Mesendoderm (in vitro differentiated cells): ENCODE results near the gene ADAM19.

Experiments
- DNase-seq: peaks from one replicate; pipeline ENCODE4 v3.0.0; 2013
- H2AK5ac ChIP-seq: 2 replicates; pipeline ENCODE4 v1.6.1; 2013; ENCODE audit warnings: low read length, inconsistent platforms
- H2BK120ac ChIP-seq: 2 replicates; pipeline ENCODE4 v1.6.1; 2013; ENCODE audit warnings: low read depth, mild to moderate bottlenecking, low read length, moderate library complexity, mixed read lengths
- H2BK15ac ChIP-seq: replicated peaks from 2 replicates; pipeline ENCODE4 v1.6.1; 2013; ENCODE audit warnings: low read depth, mild to moderate bottlenecking, moderate library complexity
- H2BK5ac ChIP-seq: 2 replicates; pipeline ENCODE4 v1.6.1; 2013; ENCODE audit warnings: low read length, inconsistent platforms
- H3K18ac ChIP-seq: 2 replicates; pipeline ENCODE4 v1.6.1; 2013; ENCODE audit warnings: mild to moderate bottlenecking, low read length, mixed read lengths
- H3K23ac ChIP-seq: one replicate; pipeline ENCODE4 v1.6.1; 2013; ENCODE audit warnings: low read length
- H3K27ac ChIP-seq: 2 replicates; pipeline ENCODE4 v1.5.1; 2013; ENCODE audit warnings: low read depth, mild to moderate bottlenecking, inconsistent platforms, low read length, moderate library complexity
- H3K27me3 ChIP-seq: 2 replicates; pipeline ENCODE4 v1.6.1; 2013; ENCODE audit warnings: low read length, control low read depth, mild to moderate bottlenecking, inconsistent platforms; ENCODE audit not compliant: insufficient read depth, poor library complexity
- H3K36me3 ChIP-seq: 2 replicates; pipeline ENCODE4 v1.6.1; 2013; ENCODE audit warnings: low read length, inconsistent platforms; ENCODE audit not compliant: control insufficient read depth, insufficient read depth
- H3K4ac ChIP-seq: one replicate; pipeline ENCODE4 v1.6.1; 2013; ENCODE audit warnings: low read depth, mild to moderate bottlenecking, low read length, moderate library complexity
- H3K4me1 ChIP-seq: 2 replicates; pipeline ENCODE4 v1.6.1; 2013; ENCODE audit warnings: low read depth, low read length, inconsistent platforms; ENCODE audit not compliant: control insufficient read depth
- H3K4me2 ChIP-seq: 2 replicates; pipeline ENCODE4 v1.6.1; 2013; ENCODE audit warnings: low read length
- H3K4me3 ChIP-seq: 2 replicates; pipeline ENCODE4 v1.5.1; 2013; ENCODE audit warnings: mild to moderate bottlenecking, low read length
- H3K56ac ChIP-seq: one replicate; pipeline ENCODE4 v1.6.1; 2013; ENCODE audit warnings: low read length
- H3K79me1 ChIP-seq: 2 replicates; pipeline ENCODE4 v1.6.1; 2013; ENCODE audit warnings: low read length, inconsistent platforms
- H3K79me2 ChIP-seq: 2 replicates; pipeline ENCODE4 v1.6.1; 2013; ENCODE audit warnings: mild to moderate bottlenecking, low read length; ENCODE audit not compliant: control insufficient read depth, insufficient read depth
- H3K9ac ChIP-seq: 2 replicates; pipeline ENCODE4 v1.6.1; 2013; ENCODE audit warnings: low read length, inconsistent platforms
- H4K5ac ChIP-seq: one replicate; pipeline ENCODE4 v1.6.1; 2013; ENCODE audit warnings: low read length
- H4K8ac ChIP-seq: one replicate; pipeline ENCODE4 v1.6.1; 2013; ENCODE audit warnings: low read depth, mild to moderate bottlenecking, control low read depth, low read length, moderate library complexity
- WGBS: extraction: QIAGEN DNeasy Blood & Tissue Kit; methylation state at CpG from one replicate; pipeline ENCODE4 v1.1.7; 2013; ENCODE audit warnings: low lambda C conversion rate, missing lambda C conversion rate; ENCODE audit not compliant: insufficient coverage; ENCODE audit errors: extremely low coverage; 5-methylcytosine and 5-hydroxymethylcytosine counted together

Gene ADAM19

DNA sequence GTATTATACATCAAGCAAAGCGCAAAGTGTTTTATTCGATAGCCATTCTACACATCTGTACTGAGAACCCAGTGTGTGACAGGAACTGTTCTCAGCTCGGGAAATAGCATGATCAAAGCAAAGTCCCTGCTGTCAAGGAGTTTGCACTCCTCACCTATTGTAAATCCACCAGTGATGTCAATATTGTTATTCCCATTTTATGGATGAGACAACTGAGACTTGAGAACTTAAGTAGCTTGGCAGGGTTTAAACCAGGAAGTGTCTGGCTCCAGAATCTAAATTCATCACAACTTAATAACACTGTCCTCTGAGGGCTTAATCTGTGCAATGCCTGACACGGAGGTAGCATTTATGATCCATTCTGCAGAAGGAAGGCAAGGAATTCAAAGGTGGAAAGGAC is 50.7 kb downstream of the ADAM19 start:
- H4K8ac ChIP-seq: no peak overlapping the region
- H3K9ac ChIP-seq: no peak overlapping the region
- peaks cover 4% of the 10 kb centered on the region for H3K4me1 ChIP-seq
- H3K4me3 ChIP-seq: no peak overlapping the region
- WGBS: no CpG with 5 or more reads among the region's 4 CpGs
- H3K4me2 ChIP-seq: no peak overlapping the region
- H3K27ac ChIP-seq: no peak overlapping the region
- H3K56ac ChIP-seq: no peak overlapping the region
- peaks cover 59% of the 10 kb centered on the region for H3K79me1 ChIP-seq
- no peak overlapping the region for H3K4ac ChIP-seq
- H2BK120ac ChIP-seq: no peak overlapping the region
- H3K23ac ChIP-seq: no peak overlapping the region
- no peak overlapping the region for H2BK15ac ChIP-seq
- H2AK5ac ChIP-seq: no peak overlapping the region
- H2BK5ac ChIP-seq: no peak overlapping the region
- H3K79me2 ChIP-seq: peaks cover 52% of the 10 kb centered on the region
- DNase-seq: no peak
- no peak overlapping the region for H4K5ac ChIP-seq
- no peak overlapping the region for H3K18ac ChIP-seq
- H3K36me3 ChIP-seq: peaks cover 25% of the 10 kb centered on the region
- no peaks in the 10 kb centered on the region for H3K27me3 ChIP-seq

DNA sequence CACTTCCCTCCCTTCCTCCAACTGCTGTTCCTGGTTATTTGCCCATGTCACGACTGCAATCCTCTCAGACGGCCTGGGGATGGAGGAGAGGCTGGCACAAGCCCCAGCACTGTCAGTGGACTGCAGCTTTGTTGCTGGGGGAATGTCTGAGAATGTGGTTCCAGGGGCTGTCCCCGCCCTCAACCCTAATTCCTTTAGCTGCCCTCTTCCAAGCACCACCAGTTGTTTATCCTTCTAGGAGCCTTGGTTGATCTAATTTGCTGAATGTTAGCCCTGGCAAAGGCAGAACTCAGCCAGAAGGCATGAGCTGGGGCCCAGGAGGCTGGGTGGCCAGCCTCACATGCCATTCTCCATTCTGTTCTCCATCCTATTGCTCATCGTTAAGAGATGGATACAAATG is 51.6 kb downstream of the ADAM19 start:
- H3K27ac ChIP-seq: no peak overlapping the region
- H2AK5ac ChIP-seq: no peak overlapping the region
- H3K23ac ChIP-seq: no peak overlapping the region
- peaks cover 4% of the 10 kb centered on the region for H3K4me1 ChIP-seq
- DNase-seq: no peak
- H3K36me3 ChIP-seq: peaks cover 23% of the 10 kb centered on the region
- H3K18ac ChIP-seq: no peak overlapping the region
- WGBS: no CpG with 5 or more reads among the region's 4 CpGs
- H3K27me3 ChIP-seq: no peaks in the 10 kb centered on the region
- H4K5ac ChIP-seq: no peak overlapping the region
- peaks cover 48% of the 10 kb centered on the region for H3K79me2 ChIP-seq
- no peak overlapping the region for H2BK5ac ChIP-seq
- H3K4ac ChIP-seq: no peak overlapping the region
- no peak overlapping the region for H3K9ac ChIP-seq
- H4K8ac ChIP-seq: no peak overlapping the region
- peaks cover 56% of the 10 kb centered on the region for H3K79me1 ChIP-seq
- H3K4me3 ChIP-seq: no peak overlapping the region
- no peak overlapping the region for H2BK120ac ChIP-seq
- H3K4me2 ChIP-seq: no peak overlapping the region
- H3K56ac ChIP-seq: no peak overlapping the region
- H2BK15ac ChIP-seq: no peak overlapping the region

DNA sequence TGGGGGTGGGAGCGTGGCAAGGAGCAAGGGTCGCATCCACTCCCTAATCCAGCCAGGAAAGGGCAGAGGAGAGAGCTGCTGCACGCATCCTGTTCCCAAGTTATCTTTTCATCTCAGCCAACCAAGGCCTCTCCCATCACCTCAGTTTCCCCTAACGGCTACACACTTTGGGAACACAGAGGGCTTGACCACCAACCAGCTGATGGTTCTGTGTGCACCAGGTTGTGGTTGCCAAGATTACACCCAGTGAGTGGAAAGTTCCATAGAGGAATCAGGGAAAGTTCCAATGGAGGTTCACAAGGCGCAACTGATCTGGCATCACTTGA is 53.9 kb downstream of the ADAM19 start:
- Histone ChIP-seq H2AK5ac (no peak overlapping the region), H3K4me1 (peaks cover 4% of the 10 kb centered on the region), H3K4me2 (no peak overlapping the region), H3K27me3 (no peaks in the 10 kb centered on the region), H4K5ac (no peak overlapping the region), H3K18ac (no peak overlapping the region), H3K56ac (no peak overlapping the region), H3K27ac (no peak overlapping the region), H3K79me1 (peaks cover 57% of the 10 kb centered on the region), H3K4me3 (no peak overlapping the region), H2BK15ac (no peak overlapping the region), H2BK120ac (no peak overlapping the region), H3K9ac (no peak overlapping the region), H3K4ac (no peak overlapping the region), H3K36me3 (peaks cover 25% of the 10 kb centered on the region), H3K79me2 (peaks cover 41% of the 10 kb centered on the region), H2BK5ac (no peak overlapping the region), H3K23ac (no peak overlapping the region), H4K8ac (no peak overlapping the region)
- no peak for DNase-seq
- no CpG with 5 or more reads among the region's 5 CpGs for WGBS

DNA sequence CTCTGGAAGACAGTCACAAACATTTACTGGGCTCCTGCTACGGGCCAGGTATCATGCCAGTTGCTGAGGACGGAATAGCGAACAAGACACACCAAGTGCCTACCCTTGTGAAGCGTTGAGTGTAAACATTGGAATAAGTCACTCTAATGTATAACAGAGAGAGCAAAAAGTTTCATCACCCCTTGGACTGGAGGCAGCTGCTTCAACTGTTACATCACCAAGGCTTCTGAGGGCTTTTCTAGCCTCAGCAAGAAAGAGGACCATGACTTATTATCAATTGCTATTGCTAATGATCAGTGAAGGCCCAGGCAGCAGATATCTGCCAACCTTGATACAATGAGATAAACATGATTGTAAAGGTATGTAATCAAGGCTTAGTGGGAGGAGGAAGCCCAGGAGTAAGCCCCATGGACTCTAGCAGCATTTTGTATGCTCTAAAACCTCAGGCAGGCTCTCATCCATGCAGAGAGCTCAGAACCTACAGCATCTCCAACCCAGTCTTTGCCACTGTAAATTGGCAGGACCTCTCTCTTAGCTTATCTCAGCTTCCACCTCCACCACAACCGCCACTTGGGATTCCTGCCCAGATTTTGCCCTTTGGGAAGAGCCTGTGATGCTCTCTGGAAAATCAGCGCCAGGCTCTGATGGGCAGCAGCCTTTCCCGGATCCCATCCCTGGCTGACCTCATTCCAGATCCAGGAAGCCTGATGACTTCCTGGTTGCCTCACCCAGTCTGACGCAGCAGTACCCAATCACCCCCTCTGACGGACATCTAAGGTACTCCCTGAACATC is 54.5 kb downstream of the ADAM19 start:
- DNase-seq: peak; percentile 62
- no peak overlapping the region for H3K4me3 ChIP-seq
- H2BK120ac ChIP-seq: no peak overlapping the region
- H3K36me3 ChIP-seq: peaks cover 29% of the 10 kb centered on the region
- H3K56ac ChIP-seq: no peak overlapping the region
- no peak overlapping the region for H4K8ac ChIP-seq
- peaks cover 4% of the 10 kb centered on the region for H3K4me1 ChIP-seq
- H2AK5ac ChIP-seq: no peak overlapping the region
- H3K23ac ChIP-seq: no peak overlapping the region
- WGBS: no CpG with 5 or more reads among the region's 9 CpGs
- no peak overlapping the region for H3K18ac ChIP-seq
- H3K4me2 ChIP-seq: no peak overlapping the region
- H2BK15ac ChIP-seq: no peak overlapping the region
- no peak overlapping the region for H3K27ac ChIP-seq
- no peak overlapping the region for H4K5ac ChIP-seq
- peaks cover 55% of the 10 kb centered on the region for H3K79me1 ChIP-seq
- H3K79me2 ChIP-seq: peaks cover 40% of the 10 kb centered on the region
- no peak overlapping the region for H3K4ac ChIP-seq
- no peak overlapping the region for H2BK5ac ChIP-seq
- no peak overlapping the region for H3K9ac ChIP-seq
- no peaks in the 10 kb centered on the region for H3K27me3 ChIP-seq

DNA sequence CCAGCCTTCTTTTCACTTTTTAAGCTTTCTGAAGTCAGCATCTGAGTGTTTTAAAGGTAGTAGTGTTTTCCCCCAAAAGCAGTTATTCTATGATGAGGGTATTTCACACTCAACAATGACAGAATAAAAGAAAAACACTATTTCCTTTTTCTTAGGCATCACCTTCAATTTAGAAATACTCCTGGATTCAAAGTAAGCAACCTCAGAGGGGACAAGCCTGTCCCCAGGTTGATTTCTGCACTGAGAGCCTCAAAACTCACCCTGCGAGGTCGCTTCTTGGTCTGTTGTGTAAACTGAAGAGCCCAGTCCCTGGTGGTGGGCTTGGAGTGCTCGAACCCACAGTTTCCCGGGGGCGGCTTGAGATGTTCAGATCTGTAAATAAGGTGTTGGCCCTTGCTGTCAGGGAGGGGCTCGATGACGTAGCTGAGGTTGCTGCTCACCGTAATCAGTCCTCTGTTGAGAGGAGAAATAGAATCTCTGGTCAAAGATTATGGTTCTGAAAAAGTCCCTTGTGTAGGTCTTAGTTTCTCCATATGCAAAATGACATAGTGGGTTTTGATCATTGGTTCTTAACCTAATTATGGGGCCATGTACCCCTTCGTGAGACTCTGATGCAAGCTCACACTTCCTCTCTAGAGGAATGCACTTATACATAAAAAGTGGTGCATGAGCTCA is 55.9 kb downstream of the ADAM19 start:
- WGBS: no CpG with 5 or more reads among the region's 9 CpGs
- Histone ChIP-seq H3K27ac (no peak overlapping the region), H3K36me3 (peaks cover 34% of the 10 kb centered on the region), H2AK5ac (no peak overlapping the region), H3K56ac (no peak overlapping the region), H2BK120ac (no peak overlapping the region), H3K23ac (no peak overlapping the region), H3K79me2 (peaks cover 36% of the 10 kb centered on the region), H3K79me1 (peaks cover 52% of the 10 kb centered on the region), H3K4me3 (no peak overlapping the region), H3K18ac (no peak overlapping the region), H3K4me2 (no peak overlapping the region), H3K4ac (no peak overlapping the region), H2BK15ac (no peak overlapping the region), H4K8ac (no peak overlapping the region), H3K9ac (no peak overlapping the region), H3K4me1 (peaks cover 4% of the 10 kb centered on the region), H3K27me3 (no peaks in the 10 kb centered on the region), H2BK5ac (no peak overlapping the region), H4K5ac (no peak overlapping the region)
- no peak for DNase-seq
